Subcutaneous preadipocyte (primary cell): Measurements from ENCODE around the gene ALDH5A1. TPM values are rescaled to one million over a fixed set of nuclear protein-coding genes. Genes with fewer than 3 reads are reported as not detected.

Source experiments
- total RNA-seq: library from RNA; depleted of rRNA; stranded (reverse); fragments of >200 nt; gene quantifications from 2 replicates; pipeline ENCODE4 v1.2.3, GENCODE V29; 2012

The ALDH5A1 gene
- total RNA-seq: 0.37 and 0.39 TPM in 2 replicates

DNA sequence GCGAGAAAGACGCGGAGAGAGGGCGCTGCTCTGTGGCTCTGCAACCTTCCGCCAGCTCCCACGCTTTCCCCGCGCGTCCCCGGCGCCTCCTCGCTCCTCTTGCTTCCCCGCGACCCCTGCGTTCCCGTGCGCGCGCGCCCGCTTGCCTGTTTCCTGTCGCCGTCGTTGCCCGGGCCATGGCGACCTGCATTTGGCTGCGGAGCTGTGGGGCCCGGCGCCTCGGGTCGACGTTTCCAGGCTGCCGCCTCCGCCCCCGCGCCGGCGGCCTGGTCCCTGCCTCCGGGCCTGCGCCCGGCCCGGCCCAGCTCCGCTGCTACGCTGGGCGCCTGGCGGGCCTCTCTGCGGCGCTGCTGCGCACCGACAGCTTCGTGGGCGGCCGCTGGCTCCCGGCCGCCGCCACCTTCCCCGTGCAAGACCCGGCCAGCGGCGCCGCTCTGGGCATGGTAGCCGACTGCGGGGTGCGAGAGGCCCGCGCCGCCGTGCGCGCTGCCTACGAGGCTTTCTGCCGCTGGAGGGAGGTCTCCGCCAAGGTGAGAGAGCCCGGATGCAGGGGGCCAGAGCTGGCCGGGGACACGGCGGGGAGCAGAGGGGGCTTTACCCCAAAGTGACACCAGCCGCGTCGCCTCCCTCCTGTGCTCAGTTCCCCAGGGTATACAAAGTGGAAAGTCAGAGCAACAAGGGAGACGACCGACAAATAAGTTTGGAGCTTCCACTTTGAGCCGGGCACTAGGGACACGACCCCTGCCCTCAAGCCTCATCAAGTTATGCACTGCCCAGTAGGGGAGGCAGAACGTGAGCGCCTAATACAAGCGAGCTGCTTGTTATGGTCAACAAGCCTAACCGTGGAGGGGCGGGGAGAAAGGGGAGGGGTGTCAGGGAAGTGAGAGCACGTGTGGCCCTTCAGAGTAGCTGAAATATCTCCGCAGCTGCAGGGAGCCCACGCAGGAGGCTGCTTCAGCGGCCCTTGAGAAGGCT is at the start of gene ALDH5A1:
Gene ALDH5A1 (plus strand): TSS at position 149 of the 975 bp plus-strand sequence. CDS start 28 bp downstream, at position 177.

DNA sequence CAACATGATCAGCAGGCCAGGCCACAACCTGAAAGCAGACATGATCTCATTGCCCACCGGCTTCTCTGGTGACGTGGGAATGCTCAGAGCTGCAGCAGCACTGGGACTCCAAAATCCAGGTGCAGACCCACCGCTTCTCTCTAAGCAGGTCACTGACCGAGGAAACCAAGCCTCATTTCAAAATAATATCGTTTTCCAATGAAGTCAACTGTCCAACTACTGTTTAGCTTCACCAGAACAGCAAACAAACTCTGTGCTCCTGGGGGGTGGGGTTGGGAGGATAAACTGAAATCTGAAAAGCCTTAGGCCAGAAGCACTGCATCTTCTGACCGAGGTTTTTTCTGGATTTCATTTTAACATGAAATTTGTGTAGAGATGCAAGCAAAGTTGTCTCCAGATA is 5.3 kb upstream of the ALDH5A1 start, which contains the start of gene GPLD1:
Gene GPLD1 (minus strand): TSS at position 109 of the 400 bp plus-strand sequence. CDS start 67 bp downstream, at position 42.

Other genes with a start within 250 kb of the ALDH5A1 start
- under 0.01 TPM in 2 replicates for gene DCDC2, start 136.9 kb upstream of the ALDH5A1 start, total RNA-seq
- gene MRS2, start 92.0 kb upstream of the ALDH5A1 start, total RNA-seq: 15.8 and 18.0 TPM in 2 replicates
- under 0.01 and 0.73 TPM in 2 replicates for gene GPLD1, start 5.4 kb upstream of the ALDH5A1 start, total RNA-seq
- under 0.01 TPM in 1 of 2 replicates, not detected in the other for gene KIAA0319, start 151.2 kb downstream of the ALDH5A1 start, total RNA-seq
- 16.6 and 23.9 TPM in 2 replicates for gene TDP2, start 171.9 kb downstream of the ALDH5A1 start, total RNA-seq
- 4.3 and 8.5 TPM in 2 replicates for gene ACOT13, start 172.1 kb downstream of the ALDH5A1 start, total RNA-seq
- gene C6orf62, start 224.2 kb downstream of the ALDH5A1 start, total RNA-seq: 99.6 and 135 TPM in 2 replicates